DMS53 treated with DMSO at 0.1 percent for 48 hours (cell line): Measurements from ENCODE around the gene ITGB7.

ENCODE experiments used
- DNase-seq: peaks from one replicate; lab custom pipeline; 2025; ENCODE audit not compliant: unreplicated experiment; lab: John Stamatoyannopoulos, UW

The ITGB7 gene

DNA sequence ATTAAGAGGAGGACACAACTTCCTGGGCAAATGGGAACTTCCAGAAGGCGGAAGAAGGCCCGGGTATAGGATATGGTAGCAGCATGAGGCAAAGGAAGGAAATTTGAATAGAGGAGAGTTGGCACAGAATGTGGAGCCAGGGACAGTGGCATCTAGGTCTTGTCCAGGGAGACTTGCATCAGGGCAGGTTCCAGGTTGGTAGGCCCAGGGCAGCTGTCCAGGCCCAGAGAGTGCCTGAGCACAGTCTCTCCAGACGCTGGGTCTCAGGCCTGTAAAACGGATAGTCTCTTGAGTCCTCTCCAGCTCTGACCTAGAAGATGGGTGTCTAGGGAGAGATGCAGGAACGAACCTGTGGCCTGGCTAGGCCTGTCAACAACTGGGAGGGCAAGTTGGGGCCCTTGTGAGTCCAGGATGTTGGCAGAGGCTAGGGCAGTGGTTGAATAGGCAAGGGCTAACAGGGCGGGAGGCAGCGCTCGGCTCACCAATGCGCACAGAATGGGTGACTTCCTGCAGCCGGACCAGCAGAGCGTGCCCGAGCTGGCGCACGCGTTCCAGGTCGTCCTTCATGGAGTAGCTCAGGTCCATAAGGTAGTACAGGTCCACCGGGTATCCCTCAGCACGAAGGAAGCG, 9.9 kb downstream of the ITGB7 start:
- peak; percentile 88 for DNase-seq

GRCh38 chr12:53196486-53196885, 10.6 kb downstream of the ITGB7 start:
- no peak for DNase-seq

DNA sequence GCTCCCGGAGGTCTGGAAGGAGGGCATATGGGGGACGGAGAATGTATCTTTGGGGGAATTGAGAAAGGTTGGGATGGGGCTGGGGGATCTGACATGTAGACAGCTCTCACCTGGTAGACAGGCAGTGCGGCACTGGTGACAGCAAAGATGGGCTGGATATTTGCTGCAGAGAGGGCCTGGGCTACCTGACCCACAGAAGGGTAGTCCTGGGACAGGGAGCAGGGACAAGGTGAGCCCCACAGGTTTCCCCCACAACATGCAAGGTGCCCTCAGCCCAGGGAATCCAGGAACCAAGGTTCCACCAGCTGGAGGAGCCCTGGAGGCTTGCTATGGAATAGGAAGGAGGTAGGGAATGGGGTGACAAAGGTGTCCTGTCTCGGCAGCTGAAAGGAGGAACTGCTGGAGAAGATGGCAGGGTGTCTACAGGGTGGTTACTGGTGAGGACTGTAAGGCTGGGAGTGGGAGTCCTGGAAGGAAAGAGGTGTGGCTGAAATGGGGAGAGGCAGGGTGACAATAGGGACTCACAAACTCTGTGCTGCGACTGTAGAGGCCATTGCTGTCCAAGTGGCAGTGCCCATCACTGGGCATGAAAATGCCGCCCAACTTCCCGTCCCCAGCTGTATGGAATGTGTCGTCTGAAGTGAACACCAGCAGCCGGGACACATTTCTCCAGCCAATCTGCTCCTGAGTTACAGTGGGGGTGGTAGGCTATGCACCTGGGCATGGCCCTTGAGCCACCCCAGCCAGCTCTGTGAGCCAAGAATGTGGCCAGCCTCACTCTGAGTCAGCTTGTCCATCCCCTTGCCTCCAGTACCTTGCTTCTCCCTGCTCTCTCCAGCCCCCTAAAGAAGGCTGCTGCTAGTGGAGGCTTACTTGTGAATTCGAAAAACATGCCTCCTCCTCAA, 11.3 kb downstream of the ITGB7 start:
- DNase-seq: no peak

DNA sequence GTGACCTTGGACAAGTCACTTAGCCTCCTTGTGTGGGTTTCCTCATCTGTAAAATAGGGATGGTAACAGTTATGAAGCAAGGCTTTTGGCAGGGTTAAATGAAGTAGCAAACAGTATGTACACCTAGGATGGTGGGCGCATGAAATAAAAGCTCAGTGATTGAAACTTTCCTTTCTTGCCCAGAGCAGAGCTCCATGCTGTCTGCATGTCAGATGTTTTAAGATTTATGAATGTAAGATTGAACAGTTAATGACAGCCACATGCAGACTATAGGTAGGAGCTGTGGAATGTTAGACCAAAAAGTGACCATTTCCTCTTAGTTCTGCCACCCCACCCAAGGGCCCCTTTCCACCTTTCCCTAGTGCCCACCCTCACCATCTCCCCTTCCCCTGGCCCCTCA, 12.1 kb downstream of the ITGB7 start:
- DNase-seq: no peak

DNA sequence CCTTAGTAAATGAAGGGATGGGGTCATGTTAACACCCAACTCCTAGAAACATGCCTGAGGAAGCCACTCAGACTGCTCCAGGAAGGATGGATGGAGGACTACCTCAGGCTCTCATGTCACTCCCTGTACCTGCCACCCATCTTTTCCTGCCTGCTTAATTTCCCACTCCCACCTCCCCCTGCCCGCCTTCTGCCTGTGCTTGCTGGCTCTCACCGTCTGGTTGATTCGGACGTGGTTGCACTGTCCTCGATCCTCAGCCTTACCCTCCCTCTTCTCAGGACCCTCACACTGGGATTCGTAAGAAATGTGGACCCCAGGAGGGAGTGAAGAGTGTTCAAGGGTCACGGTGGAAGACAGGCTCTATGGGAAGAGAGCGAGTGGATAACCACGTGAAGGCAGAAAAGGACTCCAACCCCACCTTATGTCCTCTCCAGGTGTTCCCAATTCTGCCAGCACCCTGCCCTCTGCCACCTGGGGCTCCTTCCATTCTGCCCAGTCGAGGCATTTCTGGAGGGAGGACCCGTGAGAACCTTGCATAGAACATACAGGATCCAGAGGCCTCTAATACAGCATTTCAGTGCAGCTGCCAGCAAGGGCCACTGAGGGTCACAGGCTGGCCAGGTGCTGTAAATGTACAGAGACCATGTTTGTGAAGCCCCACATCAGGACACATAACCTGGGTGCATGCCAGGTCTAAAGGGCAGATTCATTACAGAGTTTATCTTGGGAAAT, 12.9 kb downstream of the ITGB7 start:
- DNase-seq: no peak

- DNase-seq: no peak
These were observed 14.0 kb downstream of the ITGB7 start for GRCh38 chr12:53193040-53193439.

DNA sequence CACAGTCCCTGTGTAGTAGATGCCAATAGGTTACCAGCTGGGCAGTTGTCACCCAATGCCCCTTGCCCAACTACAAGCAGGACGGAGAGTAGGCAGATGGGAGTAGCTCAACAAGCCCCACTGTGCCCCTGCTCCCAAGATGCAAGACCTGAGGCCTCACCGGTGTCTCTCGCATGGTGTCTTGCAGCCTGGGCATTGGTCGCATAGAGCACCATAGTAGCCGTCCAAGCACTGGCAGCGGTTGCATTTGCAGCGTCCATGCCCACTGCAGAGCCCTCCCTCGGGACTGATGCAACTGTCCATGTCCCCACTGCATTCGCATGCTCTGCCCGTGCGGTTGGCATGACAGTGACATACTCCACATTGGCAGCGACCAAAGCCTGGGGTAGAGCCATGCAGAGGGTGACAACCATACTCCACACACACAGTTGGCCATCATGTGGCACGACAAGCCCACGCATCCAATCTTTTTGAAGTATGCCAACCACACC, 14.5 kb downstream of the ITGB7 start:
- DNase-seq: no peak

DNA sequence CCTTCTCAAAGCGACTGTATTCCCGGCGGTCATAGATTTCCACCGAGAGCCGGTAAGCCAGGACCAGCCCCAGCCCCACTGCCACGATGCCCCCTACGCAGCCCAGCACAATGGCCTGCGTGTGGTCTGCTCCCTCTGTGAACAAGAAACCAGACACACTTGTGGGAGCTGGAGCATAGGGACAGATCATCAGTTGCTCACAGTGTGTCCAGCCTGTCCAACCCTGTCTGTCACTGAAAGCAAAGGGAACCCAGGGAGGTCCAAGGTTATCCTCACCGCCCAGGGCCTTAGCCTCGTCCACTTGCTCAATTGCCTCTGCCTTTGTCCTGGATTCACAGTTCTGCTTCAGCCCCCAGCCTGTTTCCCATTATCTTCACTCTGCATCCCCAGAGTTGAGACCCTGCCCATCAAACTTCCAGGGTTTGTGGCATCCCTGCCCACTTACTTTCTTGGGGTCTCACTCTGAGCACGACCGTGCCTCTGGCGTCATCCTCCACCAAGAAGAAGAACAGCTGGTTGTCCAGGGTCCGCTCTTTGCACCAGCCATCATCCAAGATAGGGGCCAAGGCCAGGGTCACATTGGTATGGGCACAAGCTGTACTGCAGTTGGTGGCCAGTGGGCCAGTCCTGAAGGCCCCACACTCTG, 15.0 kb downstream of the ITGB7 start:
- no peak for DNase-seq

DNA sequence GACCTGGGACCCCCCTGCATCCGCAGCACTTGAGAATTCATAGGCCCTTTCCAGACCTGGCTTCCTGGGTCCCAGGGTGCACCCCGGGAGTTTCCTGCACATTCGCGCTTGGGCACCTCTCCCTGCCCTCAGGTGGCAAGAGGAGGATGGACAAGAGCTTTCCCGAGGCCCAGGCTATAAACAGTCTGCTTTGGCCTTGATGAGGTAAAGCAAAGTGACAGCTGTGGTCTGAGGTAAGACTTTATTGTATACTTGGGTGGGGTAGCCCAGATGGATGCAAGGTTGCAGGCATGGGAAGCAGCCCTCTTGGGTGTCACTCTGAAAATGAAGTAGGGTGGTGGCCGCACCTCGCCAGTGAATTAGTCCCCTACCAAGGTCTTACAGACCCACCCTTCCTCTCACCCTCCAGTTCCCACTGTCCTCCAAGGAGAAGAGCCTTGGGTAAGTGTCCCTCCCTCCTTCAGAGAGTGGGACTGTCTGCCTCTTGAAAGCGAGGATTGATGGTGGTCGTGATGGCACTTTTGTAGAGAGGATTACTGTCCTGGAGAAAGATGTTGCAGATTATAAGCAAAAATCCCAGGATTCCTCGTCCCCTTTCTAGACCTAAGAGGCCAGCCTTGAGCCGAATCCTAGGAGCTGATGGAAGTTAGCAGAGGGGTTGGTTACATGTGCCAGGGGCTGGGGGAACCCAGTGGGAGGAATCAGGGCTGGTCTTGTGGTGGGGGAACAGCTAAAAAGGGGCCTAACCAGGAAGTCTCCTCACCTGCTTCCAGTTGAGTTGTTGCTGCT, 15.8 kb downstream of the ITGB7 start:
- no peak for DNase-seq

DNA sequence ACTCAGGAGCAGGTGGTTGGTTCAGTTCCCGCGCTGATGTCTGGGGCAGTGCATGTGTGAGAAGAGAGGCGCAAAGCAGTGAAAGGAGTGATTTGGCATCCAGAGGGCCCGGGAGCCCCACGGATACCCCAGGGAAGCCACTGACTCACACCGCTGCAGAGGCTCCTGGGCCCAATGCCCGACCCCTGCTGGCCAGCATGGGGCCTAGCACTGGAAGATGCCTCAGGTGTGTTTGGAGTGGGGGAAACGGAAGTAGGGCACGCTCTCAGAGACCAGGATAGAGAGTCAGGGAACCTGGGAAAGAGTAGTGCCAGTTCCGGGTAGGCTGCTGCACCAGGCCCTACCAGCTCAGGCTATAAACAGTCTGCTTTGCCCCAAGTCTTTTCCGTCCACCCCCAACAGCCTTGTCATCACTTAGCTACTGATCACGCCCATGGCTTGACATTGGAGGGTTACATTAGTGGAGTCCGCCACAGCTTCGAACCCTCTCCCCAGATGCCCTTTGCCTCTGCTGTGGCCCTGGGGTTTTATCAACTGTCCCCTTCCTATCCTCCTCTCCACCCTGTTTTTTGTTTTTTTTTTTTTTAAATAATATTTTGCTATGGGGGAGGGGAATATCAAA, 16.8 kb downstream of the ITGB7 start:
- DNase-seq: peak; percentile 27

- DNase-seq: no peak
These were observed 19.7 kb downstream of the ITGB7 start for GRCh38 chr12:53187145-53187899.

DNA sequence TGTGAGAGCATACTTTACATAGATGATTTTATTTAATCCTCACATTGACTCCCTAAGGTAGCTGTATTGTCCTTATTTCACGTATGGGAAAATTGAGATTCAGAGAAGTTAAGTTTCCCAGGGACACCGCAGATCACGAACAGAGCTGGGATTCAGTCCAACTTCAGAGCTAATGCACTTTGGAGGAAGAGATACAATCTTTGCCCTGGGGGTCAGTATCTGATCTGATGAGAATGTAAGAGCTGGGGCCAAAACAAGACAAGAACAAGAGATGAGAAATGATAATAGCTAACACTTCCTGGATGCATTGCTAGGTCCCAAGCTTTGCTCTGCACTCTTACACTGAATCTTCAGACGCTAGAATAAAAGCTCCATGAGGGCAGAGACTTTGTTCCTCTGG, 20.3 kb downstream of the ITGB7 start:
- DNase-seq: no peak

DNA sequence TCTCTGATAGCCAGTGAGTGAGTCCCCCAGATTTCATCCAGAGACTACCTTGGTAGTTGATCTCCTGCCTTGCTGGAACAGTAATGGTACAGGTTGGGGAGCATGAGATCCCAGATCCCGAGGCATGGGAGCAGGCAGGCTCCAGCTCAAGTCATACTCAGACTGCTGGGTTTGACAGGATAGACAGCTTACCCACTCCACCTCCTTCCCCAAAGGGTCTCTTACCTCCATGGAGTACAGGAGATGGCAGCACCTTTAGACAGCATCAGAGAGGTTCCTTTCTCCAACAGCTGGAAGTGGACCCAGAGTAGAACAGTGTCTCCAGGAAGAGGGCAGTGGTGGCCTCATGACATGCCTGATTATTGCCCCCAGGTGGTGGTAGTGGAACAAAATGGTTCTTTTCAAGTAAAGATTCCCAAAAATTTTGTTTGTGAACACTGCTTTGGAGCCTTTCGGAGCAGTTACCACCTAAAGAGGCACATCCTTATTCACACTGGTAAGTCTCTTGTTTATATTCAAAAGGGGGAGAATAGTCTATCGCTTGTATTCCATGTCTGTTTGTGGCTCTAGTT, 21.4 kb downstream of the ITGB7 start:
- no peak for DNase-seq

- no peak for DNase-seq
These were observed 22.2 kb downstream of the ITGB7 start for GRCh38 chr12:53184828-53185227.

GRCh38 chr12:53182903-53183302, 24.1 kb downstream of the ITGB7 start:
- DNase-seq: no peak

DNA sequence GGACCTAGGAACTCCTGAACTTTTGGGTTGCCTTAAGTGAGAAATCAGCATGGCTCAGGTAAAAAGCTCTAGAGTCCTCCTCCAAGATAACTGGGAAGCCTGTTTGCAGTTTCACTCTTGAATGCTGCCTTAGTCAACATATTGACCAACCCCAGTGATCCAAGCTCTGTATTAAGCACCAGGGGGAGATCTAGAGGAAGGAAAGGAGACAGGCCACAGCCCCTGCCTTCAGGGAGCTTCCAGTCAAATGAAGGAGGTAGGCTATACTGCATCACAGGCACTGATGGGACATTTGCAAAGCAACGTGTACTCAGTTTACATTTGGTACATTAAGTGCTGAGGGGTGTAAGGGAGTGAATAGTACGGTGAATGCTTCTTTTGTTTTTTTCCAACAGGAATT, 25.1 kb downstream of the ITGB7 start:
- no peak for DNase-seq

GRCh38 chr12:53180931-53181645, 26.0 kb downstream of the ITGB7 start:
- peak; percentile 52 for DNase-seq

GRCh38 chr12:53180220-53180930, 26.7 kb downstream of the ITGB7 start, which contains the start of the genes CSAD and ZNF740:
Gene CSAD, minus strand, starts transcription at chr12:53180925. Its CDS starts 7,455 bp downstream, at chr12:53173470.
Gene ZNF740, plus strand, starts transcription at chr12:53180722. Its CDS starts 1,262 bp downstream, at chr12:53181984.
- peak; percentile 94 for DNase-seq
